HG02970 (cell line): ENCODE measurements around the gene UBALD1.
"Not testable (repeated sequence)": the region's sequence is repeated elsewhere in the genome, so short reads cannot be mapped to it uniquely, and the experiment has no call there.

Experiments used
- ATAC-seq: cut with Tn5 transposase; IDR thresholded peaks from one replicate; pipeline ENCODE4 v1.9.1; 2021; ENCODE audit warnings: mild to moderate bottlenecking, moderate library complexity, moderate number of reproducible peaks; ENCODE audit not compliant: unreplicated experiment, low FRiP score

UBALD1 gene

GRCh38 chr16:4614571-4615383 lies at the start of gene UBALD1:
Gene UBALD1 (minus strand): TSS chr16:4614888. CDS start chr16:4614797, 91 bp downstream.
- ATAC-seq: peak; percentile 47

- no peak for ATAC-seq
Observed at GRCh38 chr16:4663777-4664465, 49.2 kb upstream of the UBALD1 start.

- no peak for ATAC-seq
Observed at GRCh38 chr16:4663465-4663776, 48.7 kb upstream of the UBALD1 start.

GRCh38 chr16:4661661-4662060 lies 47.0 kb upstream of the UBALD1 start:
- no peak for ATAC-seq

GRCh38 chr16:4660454-4661007 lies 45.8 kb upstream of the UBALD1 start:
- no peak for ATAC-seq

GRCh38 chr16:4659363-4660353 lies 45.0 kb upstream of the UBALD1 start:
- ATAC-seq: no peak

- no peak for ATAC-seq
Observed at GRCh38 chr16:4656695-4657686, 42.3 kb upstream of the UBALD1 start.

GRCh38 chr16:4656221-4656620 lies 41.5 kb upstream of the UBALD1 start:
- no peak for ATAC-seq

GRCh38 chr16:4655801-4656200 lies 41.1 kb upstream of the UBALD1 start:
- no peak for ATAC-seq

GRCh38 chr16:4654964-4655590 lies 40.4 kb upstream of the UBALD1 start:
- ATAC-seq: no peak

- ATAC-seq: no peak
Observed at GRCh38 chr16:4654011-4654963, 39.6 kb upstream of the UBALD1 start.

- no peak for ATAC-seq
Observed at GRCh38 chr16:4652561-4652960, 37.9 kb upstream of the UBALD1 start.

GRCh38 chr16:4651827-4652226 lies 37.1 kb upstream of the UBALD1 start:
- no peak for ATAC-seq

GRCh38 chr16:4650443-4651074 lies 35.9 kb upstream of the UBALD1 start:
- not testable (repeated sequence) for ATAC-seq

- no peak for ATAC-seq
Observed at GRCh38 chr16:4649744-4650442, 35.2 kb upstream of the UBALD1 start.

GRCh38 chr16:4648917-4649316 lies 34.2 kb upstream of the UBALD1 start:
- ATAC-seq: no peak

GRCh38 chr16:4647644-4647980 lies 32.9 kb upstream of the UBALD1 start:
- ATAC-seq: no peak
